ENCODE measurements around the gene WDR27. TPM values are rescaled to one million over a fixed set of nuclear protein-coding genes. Genes with fewer than 3 reads are reported as not detected.
"Not testable (repeated sequence)": the region's sequence is repeated elsewhere in the genome, so short reads cannot be mapped to it uniquely, and the experiment has no call there.

The WDR27 gene
- total RNA-seq, 2 experiments from 2014 or later: 34.3 to 36.2 TPM

DNA sequence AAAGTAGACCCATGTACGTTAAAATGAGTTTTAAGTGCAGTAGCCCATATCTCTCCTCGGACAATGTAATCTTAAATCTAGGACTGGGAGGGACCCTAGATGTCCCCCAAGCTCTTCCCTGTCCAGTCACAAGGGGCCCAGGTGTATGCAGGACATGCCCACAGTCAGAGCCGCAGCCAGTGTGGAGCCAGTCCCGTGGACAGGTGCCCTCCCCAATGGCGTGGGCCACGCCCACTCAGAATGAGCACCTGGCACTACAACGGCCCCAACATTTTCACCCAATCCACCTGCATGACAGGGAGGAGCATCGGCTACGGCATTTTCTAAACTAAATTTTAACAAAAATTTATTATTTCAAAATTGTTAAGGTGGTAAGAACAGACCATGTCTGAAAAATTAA, 53.2 kb downstream of the WDR27 start:
- H3K27ac Mint-ChIP-seq: no peak overlapping the region
- no peak overlapping the region for H3K4me3 Mint-ChIP-seq
- no peaks in the 10 kb centered on the region for H3K4me1 Mint-ChIP-seq
- H3K36me3 Mint-ChIP-seq (ENCODE audit: low read depth): peaks cover 4% of the 10 kb centered on the region
- no peaks in the 10 kb centered on the region for H3K27me3 Mint-ChIP-seq
- ChIA-PET POLR2A (no interaction called here), CTCF (no interaction called here)
- intact Hi-C loops (cut with DNase I, micrococcal nuclease): no loop called here
- DNase-seq: no peak
- no peaks in the 10 kb centered on the region for H3K9me3 Mint-ChIP-seq (ENCODE audit: low read depth)
- no peak for ATAC-seq

DNA sequence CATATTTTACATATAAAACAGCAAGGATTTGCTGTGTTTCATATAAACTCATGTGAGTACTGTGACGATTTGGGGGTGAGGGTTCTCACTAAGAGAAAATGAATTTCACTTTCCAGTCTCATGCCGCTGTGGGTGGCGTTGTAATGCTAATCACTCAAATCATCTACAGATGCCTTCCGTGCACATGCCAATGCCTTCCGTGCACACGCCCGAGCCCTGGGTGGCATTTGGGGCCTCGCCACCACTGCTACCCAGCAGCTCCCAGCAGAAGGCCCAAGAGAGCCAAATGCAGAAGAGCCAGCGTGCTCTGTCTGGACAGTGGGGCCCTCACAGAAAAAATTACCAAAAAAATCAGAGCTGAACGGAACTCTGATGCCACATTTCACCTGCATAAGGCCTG, 53.7 kb downstream of the WDR27 start:
- Mint-ChIP-seq H3K9me3 (ENCODE audit: low read depth) (no peaks in the 10 kb centered on the region), H3K36me3 (ENCODE audit: low read depth) (peaks cover 6% of the 10 kb centered on the region), H3K4me3 (no peak overlapping the region), H3K27me3 (no peaks in the 10 kb centered on the region), H3K27ac (no peak overlapping the region), H3K4me1 (no peaks in the 10 kb centered on the region)
- CTCF ChIA-PET: no interaction called here
- POLR2A ChIA-PET: no interaction called here
- ATAC-seq (no peak), DNase-seq (no peak)
- intact Hi-C loops (cut with DNase I, micrococcal nuclease): no loop called here

DNA sequence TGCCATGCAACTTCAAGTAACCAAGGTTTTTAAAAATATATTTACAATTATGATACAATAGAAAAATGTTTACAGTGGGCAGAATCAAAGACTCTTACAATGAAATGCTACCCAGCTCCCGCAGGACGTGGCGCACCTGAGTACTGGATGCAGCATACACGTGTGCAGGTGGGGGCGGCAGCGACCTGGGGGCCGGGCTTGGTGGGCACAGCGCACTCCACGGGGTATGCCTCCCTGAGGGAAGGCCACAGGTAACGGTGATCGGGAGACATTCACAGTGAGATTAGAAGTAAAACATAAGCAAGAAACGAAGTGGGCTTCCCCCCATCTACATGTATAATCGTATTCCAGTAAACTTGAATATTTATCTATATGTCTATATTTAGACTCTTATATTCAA, 54.2 kb downstream of the WDR27 start:
- no peak for ATAC-seq
- Mint-ChIP-seq H3K27me3 (no peaks in the 10 kb centered on the region), H3K27ac (no peak overlapping the region), H3K4me3 (no peak overlapping the region), H3K9me3 (ENCODE audit: low read depth) (no peaks in the 10 kb centered on the region), H3K36me3 (ENCODE audit: low read depth) (peaks cover 8% of the 10 kb centered on the region), H3K4me1 (no peaks in the 10 kb centered on the region)
- intact Hi-C loops (cut with DNase I, micrococcal nuclease): no loop called here
- ChIA-PET CTCF (no interaction called here), POLR2A (no interaction called here)
- no peak for DNase-seq

DNA sequence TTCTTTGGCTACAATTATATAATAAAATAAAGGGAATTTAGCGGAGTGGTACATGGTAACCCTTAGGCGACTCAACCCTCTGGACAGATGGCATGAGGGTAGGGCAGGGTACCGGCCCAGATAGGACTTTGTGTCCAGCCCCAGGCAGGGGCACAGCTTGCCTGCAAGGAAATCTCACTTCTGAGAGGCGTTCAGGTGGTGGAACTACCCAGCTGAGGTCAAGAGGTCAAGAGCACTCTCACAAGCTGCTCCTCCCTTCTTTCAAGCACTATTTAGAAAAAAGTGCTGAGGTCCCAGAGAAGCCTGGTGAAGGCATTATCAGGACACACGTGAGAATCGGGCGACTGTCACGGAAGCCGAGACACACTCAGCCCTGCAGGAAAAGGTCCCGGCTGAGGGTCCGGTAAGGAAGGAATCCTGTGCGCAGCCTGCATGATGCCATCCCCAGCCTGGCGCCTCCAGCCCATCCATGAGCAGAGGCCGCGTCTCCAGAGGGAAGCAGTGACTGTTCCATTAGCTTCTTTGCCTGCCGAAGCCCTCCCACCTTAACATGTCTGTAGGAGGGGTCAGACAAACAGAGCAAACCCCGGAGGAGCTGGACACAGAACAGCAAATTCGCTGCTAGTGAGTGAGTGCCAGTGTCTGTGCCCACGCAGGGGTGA, 54.8 kb downstream of the WDR27 start:
- Mint-ChIP-seq H3K27me3 (no peaks in the 10 kb centered on the region), H3K4me3 (no peak overlapping the region), H3K4me1 (no peaks in the 10 kb centered on the region), H3K36me3 (ENCODE audit: low read depth) (peaks cover 8% of the 10 kb centered on the region), H3K9me3 (ENCODE audit: low read depth) (no peaks in the 10 kb centered on the region), H3K27ac (no peak overlapping the region)
- POLR2A ChIA-PET: no interaction called here
- ATAC-seq (no peak), DNase-seq (no peak)
- CTCF ChIA-PET: no interaction called here
- intact Hi-C loops (cut with DNase I, micrococcal nuclease): no loop called here

GRCh38 chr6:169645459-169645858, 56.4 kb downstream of the WDR27 start:
- CTCF ChIA-PET; H3K4me1 Mint-ChIP-seq; H3K27me3 Mint-ChIP-seq; H3K27ac Mint-ChIP-seq; DNase-seq; H3K36me3 Mint-ChIP-seq (ENCODE audit: low read depth); POLR2A ChIA-PET; H3K4me3 Mint-ChIP-seq; intact Hi-C loops (cut with DNase I, micrococcal nuclease); ATAC-seq; H3K9me3 Mint-ChIP-seq (ENCODE audit: low read depth): not testable (repeated sequence)

- no peak for DNase-seq
- H3K9me3 Mint-ChIP-seq (ENCODE audit: low read depth): no peaks in the 10 kb centered on the region
- H3K27me3 Mint-ChIP-seq: no peaks in the 10 kb centered on the region
- H3K36me3 Mint-ChIP-seq (ENCODE audit: low read depth): peaks cover 8% of the 10 kb centered on the region
- no peak overlapping the region for H3K27ac Mint-ChIP-seq
- ATAC-seq: no peak
- ChIA-PET CTCF (no interaction called here), POLR2A (no interaction called here)
- H3K4me3 Mint-ChIP-seq: no peak overlapping the region
- intact Hi-C loops (cut with DNase I, micrococcal nuclease): no loop called here
- H3K4me1 Mint-ChIP-seq: no peaks in the 10 kb centered on the region
Measured at GRCh38 chr6:169643521-169643920, 58.3 kb downstream of the WDR27 start.

DNA sequence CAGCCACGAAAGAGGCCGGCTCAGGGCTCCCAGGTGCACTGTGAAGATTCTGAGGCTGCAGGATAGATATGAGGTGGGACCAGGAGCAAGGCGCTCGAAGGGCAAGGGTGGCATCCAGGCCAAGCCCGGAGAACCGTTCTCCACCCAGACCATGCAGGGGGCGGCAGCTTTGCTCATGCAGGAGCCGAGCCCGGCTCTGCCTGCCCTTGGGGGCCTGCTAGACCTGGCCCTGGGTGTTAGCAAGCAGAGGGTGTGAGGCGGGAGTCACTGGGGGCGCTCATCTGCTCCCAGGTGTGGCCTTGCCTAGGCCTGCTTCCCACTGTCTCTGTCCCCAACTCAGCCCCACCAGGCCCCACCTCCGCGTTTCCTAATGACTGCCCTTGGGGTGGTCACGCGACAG, 59.4 kb downstream of the WDR27 start:
- DNase-seq (no peak), ATAC-seq (no peak)
- Mint-ChIP-seq H3K27ac (no peak overlapping the region), H3K9me3 (ENCODE audit: low read depth) (no peaks in the 10 kb centered on the region), H3K4me1 (no peaks in the 10 kb centered on the region), H3K36me3 (ENCODE audit: low read depth) (peaks cover 10% of the 10 kb centered on the region), H3K4me3 (no peak overlapping the region), H3K27me3 (no peaks in the 10 kb centered on the region)
- intact Hi-C loops (cut with DNase I, micrococcal nuclease): no loop called here
- ChIA-PET POLR2A (no interaction called here), CTCF (no interaction called here)

GRCh38 chr6:169641461-169642085, 60.3 kb downstream of the WDR27 start:
- DNase-seq: no peak
- intact Hi-C loops (cut with DNase I, micrococcal nuclease): no loop called here
- H3K27ac Mint-ChIP-seq: no peak overlapping the region
- ChIA-PET CTCF (no interaction called here), POLR2A (no interaction called here)
- no peaks in the 10 kb centered on the region for H3K27me3 Mint-ChIP-seq
- no peak for ATAC-seq
- H3K36me3 Mint-ChIP-seq (ENCODE audit: low read depth): peaks cover 10% of the 10 kb centered on the region
- H3K4me3 Mint-ChIP-seq: no peak overlapping the region
- peaks cover 2% of the 10 kb centered on the region for H3K4me1 Mint-ChIP-seq
- H3K9me3 Mint-ChIP-seq (ENCODE audit: low read depth): no peaks in the 10 kb centered on the region

DNA sequence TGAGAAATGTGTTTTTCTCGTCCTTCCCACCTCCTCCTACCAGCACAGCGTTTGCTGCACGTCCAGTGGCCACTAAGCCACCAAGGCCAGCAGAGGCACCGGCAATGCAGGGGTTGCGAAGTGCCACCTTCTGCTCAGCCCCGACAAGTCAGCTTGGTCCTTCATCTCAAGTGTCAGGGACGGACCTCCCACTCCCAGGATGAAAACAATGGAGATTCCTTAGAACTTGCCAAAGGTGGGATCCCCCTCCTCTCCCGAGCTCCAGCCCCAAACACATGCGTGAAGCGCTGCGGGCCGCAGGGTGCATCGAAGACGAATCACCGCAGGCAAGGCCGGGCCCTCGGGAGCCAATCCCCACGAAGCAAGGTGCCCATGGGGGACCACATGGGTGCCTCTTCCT, 60.8 kb downstream of the WDR27 start:
- CTCF ChIA-PET: no interaction called here
- intact Hi-C loops (cut with DNase I, micrococcal nuclease): no loop called here

GRCh38 chr6:169640351-169640852, 61.4 kb downstream of the WDR27 start:
- intact Hi-C loops (cut with DNase I, micrococcal nuclease): no loop called here
- ATAC-seq: no peak
- H3K36me3 Mint-ChIP-seq (ENCODE audit: low read depth): peaks cover 12% of the 10 kb centered on the region
- peaks cover 2% of the 10 kb centered on the region for H3K4me1 Mint-ChIP-seq
- ChIA-PET POLR2A (no interaction called here), CTCF (no interaction called here)
- H3K27me3 Mint-ChIP-seq: no peaks in the 10 kb centered on the region
- no peak overlapping the region for H3K27ac Mint-ChIP-seq
- no peak for DNase-seq
- no peaks in the 10 kb centered on the region for H3K9me3 Mint-ChIP-seq (ENCODE audit: low read depth)
- H3K4me3 Mint-ChIP-seq: no peak overlapping the region

More for the DNA sequence above, 60.8 kb downstream of the WDR27 start:
- Mint-ChIP-seq H3K27ac (no peak overlapping the region), H3K4me3 (no peak overlapping the region), H3K27me3 (no peaks in the 10 kb centered on the region), H3K4me1 (peaks cover 2% of the 10 kb centered on the region), H3K9me3 (ENCODE audit: low read depth) (no peaks in the 10 kb centered on the region), H3K36me3 (ENCODE audit: low read depth) (peaks cover 10% of the 10 kb centered on the region)
- no peak for DNase-seq
- POLR2A ChIA-PET: no interaction called here
- no peak for ATAC-seq

DNA sequence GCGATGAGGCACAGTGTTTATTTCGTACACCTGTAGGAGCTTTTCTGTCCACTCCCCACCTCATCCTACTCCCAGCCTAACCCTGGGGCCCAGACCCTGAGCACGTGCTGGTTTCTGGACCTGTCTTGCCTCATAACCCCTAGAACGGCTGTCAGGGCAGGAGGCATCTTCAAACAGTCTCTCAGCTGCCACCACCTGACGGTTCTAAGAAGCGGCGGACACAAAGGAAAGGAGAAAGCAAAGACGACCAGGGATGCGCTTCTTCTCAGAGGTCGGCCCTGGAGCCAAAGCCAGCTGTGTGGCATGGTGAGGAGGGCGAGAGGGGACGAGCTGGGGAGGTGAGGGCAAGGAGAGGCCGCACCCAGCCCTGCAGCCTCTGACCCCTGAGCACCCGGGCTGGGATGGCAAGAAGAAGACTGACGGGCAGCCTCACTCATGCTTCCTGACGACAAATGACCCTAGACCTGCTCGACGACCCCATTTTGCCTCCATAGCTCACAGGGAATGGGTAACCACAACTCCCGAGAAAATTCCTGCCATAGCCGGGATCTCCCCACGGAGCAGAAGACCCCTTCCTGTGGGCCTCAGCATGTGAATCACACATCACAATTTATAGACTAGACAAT, 62.1 kb downstream of the WDR27 start:
- ChIA-PET CTCF (no interaction called here), POLR2A (no interaction called here)
- H3K4me3 Mint-ChIP-seq: no peak overlapping the region
- DNase-seq: no peak
- ATAC-seq: no peak
- no peak overlapping the region for H3K27ac Mint-ChIP-seq
- peaks cover 13% of the 10 kb centered on the region for H3K36me3 Mint-ChIP-seq (ENCODE audit: low read depth)
- no peaks in the 10 kb centered on the region for H3K9me3 Mint-ChIP-seq (ENCODE audit: low read depth)
- H3K27me3 Mint-ChIP-seq: no peaks in the 10 kb centered on the region
- H3K4me1 Mint-ChIP-seq: peaks cover 2% of the 10 kb centered on the region
- intact Hi-C loops (cut with DNase I, micrococcal nuclease): loop anchor here in 1 of 2 experiments (5.0 kb wide), 1 partner anchor 742 kb away; no protein-coding TSS in a partner anchor

GRCh38 chr6:169638915-169639314, 62.9 kb downstream of the WDR27 start:
- no peaks in the 10 kb centered on the region for H3K9me3 Mint-ChIP-seq (ENCODE audit: low read depth)
- DNase-seq (no peak), ATAC-seq (no peak)
- H3K4me1 Mint-ChIP-seq: peaks cover 2% of the 10 kb centered on the region
- CTCF ChIA-PET: no interaction called here
- intact Hi-C loops (cut with DNase I, micrococcal nuclease): loop anchor here in 1 of 2 experiments (5.0 kb wide), 1 partner anchor 742 kb away; no protein-coding TSS in a partner anchor
- POLR2A ChIA-PET: no interaction called here
- H3K4me3 Mint-ChIP-seq: no peak overlapping the region
- H3K27me3 Mint-ChIP-seq: no peaks in the 10 kb centered on the region
- no peak overlapping the region for H3K27ac Mint-ChIP-seq
- peaks cover 17% of the 10 kb centered on the region for H3K36me3 Mint-ChIP-seq (ENCODE audit: low read depth)
